GM08714 (cell line): ENCODE results near the gene PATJ.

Experiments used
- H3K4me3 ChIP-seq: fragments of 200-500 bp; sonication (Bioruptor generic); 2 replicates; pipeline ENCODE4 v1.5.1; 2014; ENCODE audit warnings: mild to moderate bottlenecking, low read length, inconsistent platforms
- ZNF274 ChIP-seq: IDR thresholded peaks from 2 replicates; pipeline ENCODE4 v1.6.1; 2012; ENCODE audit warnings: mild to moderate bottlenecking, low read depth, low read length

Gene PATJ

GRCh38 chr1:61976566-61976965 is 234.3 kb downstream of the PATJ start:
- H3K4me3 ChIP-seq: no peak overlapping the region
- no peak for TF ChIP-seq ZNF274

GRCh38 chr1:61978796-61979195 is 236.5 kb downstream of the PATJ start:
- no peak for TF ChIP-seq ZNF274
- no peak overlapping the region for H3K4me3 ChIP-seq

GRCh38 chr1:61979729-61980128 is 237.4 kb downstream of the PATJ start:
- TF ChIP-seq ZNF274: no peak
- no peak overlapping the region for H3K4me3 ChIP-seq

- no peak overlapping the region for H3K4me3 ChIP-seq
- TF ChIP-seq ZNF274: no peak
Observed at GRCh38 chr1:61980561-61980960, 238.3 kb downstream of the PATJ start.

- TF ChIP-seq ZNF274: no peak
- H3K4me3 ChIP-seq: no peak overlapping the region
Observed at GRCh38 chr1:61981870-61982660, 239.8 kb downstream of the PATJ start.

- no peak for TF ChIP-seq ZNF274
- H3K4me3 ChIP-seq: no peak overlapping the region
Observed at GRCh38 chr1:61983236-61983635, 241.0 kb downstream of the PATJ start.

- no peak for TF ChIP-seq ZNF274
- no peak overlapping the region for H3K4me3 ChIP-seq
Observed at GRCh38 chr1:61992257-61992656, 250.0 kb downstream of the PATJ start.

- no peak for TF ChIP-seq ZNF274
- H3K4me3 ChIP-seq: no peak overlapping the region
Observed at GRCh38 chr1:61993331-61993961, 251.2 kb downstream of the PATJ start.

GRCh38 chr1:61995641-61996040 is 253.4 kb downstream of the PATJ start:
- no peak overlapping the region for H3K4me3 ChIP-seq
- TF ChIP-seq ZNF274: no peak

- H3K4me3 ChIP-seq: no peak overlapping the region
- TF ChIP-seq ZNF274: no peak
Observed at GRCh38 chr1:61997123-61997522, 254.8 kb downstream of the PATJ start.

GRCh38 chr1:62003777-62004176 is 261.5 kb downstream of the PATJ start:
- no peak overlapping the region for H3K4me3 ChIP-seq
- TF ChIP-seq ZNF274: no peak

- H3K4me3 ChIP-seq: no peak overlapping the region
- no peak for TF ChIP-seq ZNF274
Observed at GRCh38 chr1:62006690-62007089, 264.4 kb downstream of the PATJ start.

GRCh38 chr1:62011006-62011405 is 268.7 kb downstream of the PATJ start:
- no peak for TF ChIP-seq ZNF274
- H3K4me3 ChIP-seq: no peak overlapping the region

- H3K4me3 ChIP-seq: no peak overlapping the region
- TF ChIP-seq ZNF274: no peak
Observed at GRCh38 chr1:62012095-62012494, 269.8 kb downstream of the PATJ start.

- no peak overlapping the region for H3K4me3 ChIP-seq
- TF ChIP-seq ZNF274: no peak
Observed at GRCh38 chr1:62012836-62013235, 270.6 kb downstream of the PATJ start.
